ENCODE results near the gene ZNF23.

GRCh38 chr16:71409011-71409775 is 52.9 kb downstream of the ZNF23 start:
- TF ChIP-seq POLR2A (IDR thresholded peaks at IDR 0.05) (no peak), CTCF (IDR thresholded peaks at IDR 0.05) (no peak), EP300 (IDR thresholded peaks at IDR 0.05) (no peak)
